Fibroblast of mammary gland (primary cell): ENCODE data around the gene DDHD1.

Experiments used
- DNase-seq: peaks from one replicate; pipeline ENCODE4 v3.0.0-alpha.2; 2010; ENCODE audit warnings: low read depth
- H3K4me3 ChIP-seq: 2 replicates; pipeline ENCODE4 v1.5.1; 2011; ENCODE audit warnings: low read depth, mild to moderate bottlenecking, low read length, moderate library complexity; ENCODE audit not compliant: control insufficient read depth
- TF ChIP-seq, protein P1 (sequence below): conservative IDR thresholded peaks from 2 replicates; pipeline ENCODE4 v1.5.1; 2011; ENCODE audit warnings: low read depth, low read length, inconsistent platforms; ENCODE audit not compliant: control insufficient read depth, insufficient read depth

Gene DDHD1

DNA sequence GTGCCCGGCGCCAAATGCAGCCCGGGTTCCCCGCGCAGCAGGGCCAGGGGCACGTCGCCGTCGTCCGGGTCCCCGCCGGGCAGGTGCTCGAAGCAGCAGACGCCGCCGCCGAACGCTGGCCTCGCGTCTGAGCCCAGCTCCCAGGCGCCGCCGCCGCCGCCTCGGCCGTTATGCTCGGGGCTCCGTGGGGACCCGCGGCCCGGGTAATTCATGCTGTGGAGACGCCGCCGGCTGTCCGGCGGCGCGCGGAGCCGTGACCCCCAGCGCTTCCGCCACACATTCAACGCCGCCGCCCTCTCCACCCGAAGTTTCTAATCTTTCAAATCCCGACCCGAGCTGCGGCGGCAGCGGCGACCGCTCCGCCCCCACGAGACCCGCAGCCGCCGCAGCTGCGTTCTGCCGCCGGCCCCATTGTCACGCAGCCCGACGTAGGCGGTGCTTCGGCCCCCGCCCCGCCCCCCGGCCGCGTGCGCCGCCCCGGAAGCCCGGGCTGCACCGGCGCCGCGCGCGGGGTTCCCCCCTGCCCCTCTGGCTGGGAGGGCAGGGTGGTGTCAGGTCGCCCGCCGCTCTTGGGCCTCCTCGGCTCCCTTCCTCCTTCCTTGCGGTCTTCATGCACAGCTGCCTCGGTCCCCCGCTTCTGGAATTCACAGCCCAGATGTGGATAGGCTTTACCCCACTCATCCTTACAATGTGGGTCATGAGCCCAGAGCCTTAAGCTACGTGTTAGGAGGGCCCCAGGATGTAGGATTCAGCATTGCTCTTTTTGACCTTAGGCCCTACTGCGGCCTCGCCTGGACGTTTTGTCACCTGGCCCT is at the start of gene DDHD1:
Gene DDHD1 (minus strand): TSS at position 437 of the 815 bp plus-strand sequence. CDS start 225 bp downstream, at position 212.
- peak; percentile 45 for DNase-seq
- TF ChIP-seq, protein P1, sequence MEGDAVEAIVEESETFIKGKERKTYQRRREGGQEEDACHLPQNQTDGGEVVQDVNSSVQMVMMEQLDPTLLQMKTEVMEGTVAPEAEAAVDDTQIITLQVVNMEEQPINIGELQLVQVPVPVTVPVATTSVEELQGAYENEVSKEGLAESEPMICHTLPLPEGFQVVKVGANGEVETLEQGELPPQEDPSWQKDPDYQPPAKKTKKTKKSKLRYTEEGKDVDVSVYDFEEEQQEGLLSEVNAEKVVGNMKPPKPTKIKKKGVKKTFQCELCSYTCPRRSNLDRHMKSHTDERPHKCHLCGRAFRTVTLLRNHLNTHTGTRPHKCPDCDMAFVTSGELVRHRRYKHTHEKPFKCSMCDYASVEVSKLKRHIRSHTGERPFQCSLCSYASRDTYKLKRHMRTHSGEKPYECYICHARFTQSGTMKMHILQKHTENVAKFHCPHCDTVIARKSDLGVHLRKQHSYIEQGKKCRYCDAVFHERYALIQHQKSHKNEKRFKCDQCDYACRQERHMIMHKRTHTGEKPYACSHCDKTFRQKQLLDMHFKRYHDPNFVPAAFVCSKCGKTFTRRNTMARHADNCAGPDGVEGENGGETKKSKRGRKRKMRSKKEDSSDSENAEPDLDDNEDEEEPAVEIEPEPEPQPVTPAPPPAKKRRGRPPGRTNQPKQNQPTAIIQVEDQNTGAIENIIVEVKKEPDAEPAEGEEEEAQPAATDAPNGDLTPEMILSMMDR = no peak
- peak within 1 kb of the TSS; percentile 88 for H3K4me3 ChIP-seq

DNA sequence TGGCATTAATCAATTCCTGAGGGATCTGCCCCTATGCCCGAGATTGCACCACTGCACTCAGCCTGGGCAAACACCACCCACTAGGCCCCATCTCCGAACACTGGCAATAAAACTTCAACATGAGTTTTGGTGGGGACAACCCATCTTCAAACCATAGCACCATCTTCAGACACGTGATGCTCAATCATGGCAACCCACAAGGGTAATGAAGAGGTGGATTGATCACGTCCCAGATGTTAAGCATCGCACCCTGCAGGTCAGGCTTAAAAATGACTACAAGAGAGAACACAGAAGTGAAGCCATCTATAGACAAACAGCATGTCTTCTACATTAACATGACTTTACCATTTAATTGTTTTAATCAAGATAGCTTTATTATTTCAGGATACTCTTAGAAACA is 42.8 kb upstream of the DDHD1 start:
- TF ChIP-seq, protein P1 = no peak
- H3K4me3 ChIP-seq = no peak overlapping the region
- DNase-seq = no peak

DNA sequence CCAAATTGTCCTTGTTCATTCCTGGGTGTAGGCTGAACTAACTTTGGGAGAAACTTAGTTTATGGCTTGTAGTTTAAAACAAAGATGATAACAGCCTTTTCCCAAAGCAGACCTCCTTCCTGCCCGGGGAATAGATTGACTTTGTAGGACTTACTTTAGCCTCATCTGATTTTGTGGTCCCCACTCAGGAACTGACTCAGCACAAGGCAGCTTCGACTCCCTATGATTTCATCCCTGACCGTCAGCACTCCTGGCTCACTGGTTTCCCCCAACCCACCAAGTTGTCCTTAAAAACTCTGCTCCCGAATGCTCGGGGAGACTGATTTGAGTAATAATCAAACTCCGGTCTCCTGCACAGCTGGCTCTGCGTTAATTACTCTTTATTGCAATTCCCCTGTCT is 40.1 kb upstream of the DDHD1 start:
- DNase-seq = peak; percentile 59
- TF ChIP-seq, protein P1 = no peak
- no peak overlapping the region for H3K4me3 ChIP-seq

DNA sequence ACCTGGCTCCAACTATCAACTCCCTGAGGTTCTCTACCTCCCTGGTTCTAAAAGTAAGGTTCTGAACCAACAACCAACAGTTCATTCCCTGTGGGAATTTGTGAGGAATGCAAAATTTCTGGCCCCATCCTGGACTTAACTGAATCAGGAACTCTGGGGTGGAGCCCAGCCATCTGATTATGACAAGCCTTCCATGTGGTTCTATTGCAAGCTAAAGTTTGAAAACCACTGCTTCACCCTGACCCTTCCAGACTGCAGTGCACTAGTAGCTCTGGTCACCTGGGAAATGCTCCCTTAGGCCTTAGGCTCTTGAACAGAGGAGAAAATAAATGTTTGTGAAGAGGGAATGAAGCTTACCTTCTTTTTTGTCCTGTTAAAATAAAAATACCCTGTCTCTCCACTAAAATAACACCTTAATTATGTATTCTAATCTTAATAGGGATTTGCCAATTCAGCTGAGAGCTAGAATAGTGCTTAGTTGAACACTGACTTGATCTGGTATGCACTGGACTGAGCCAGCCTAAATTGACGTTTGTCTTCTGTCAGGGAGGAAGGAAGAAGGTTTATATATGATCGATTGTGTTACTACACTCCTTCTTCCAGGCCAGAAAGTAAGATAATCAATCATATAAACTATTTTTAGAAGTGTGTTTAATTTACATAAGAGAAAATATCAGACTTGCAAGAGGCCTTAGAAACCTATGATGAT is 39.1 kb upstream of the DDHD1 start:
- H3K4me3 ChIP-seq = no peak overlapping the region
- peak; percentile 46 for DNase-seq
- TF ChIP-seq, protein P1 = no peak

DNA sequence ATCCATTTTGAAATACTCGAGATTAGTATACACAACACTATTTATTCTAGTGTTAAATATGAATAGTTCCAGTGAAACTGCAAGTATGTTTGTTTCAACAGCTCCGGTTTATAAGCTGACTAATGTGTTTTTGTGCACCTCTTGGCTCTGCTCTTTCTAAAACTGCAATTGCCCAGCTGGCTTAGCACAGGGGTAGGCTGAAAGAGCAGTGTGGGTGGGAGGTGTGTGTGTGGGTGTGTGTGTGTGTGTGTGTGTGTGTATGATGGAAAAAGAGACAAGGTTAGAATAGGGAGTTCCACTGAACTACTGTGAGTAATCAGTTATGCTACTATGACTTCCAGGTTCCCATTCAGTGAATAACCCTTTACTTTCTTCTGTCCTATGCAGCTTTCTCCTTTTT is 37.8 kb upstream of the DDHD1 start:
- peak; percentile 38 for DNase-seq
- H3K4me3 ChIP-seq = no peak overlapping the region
- TF ChIP-seq, protein P1 = no peak

DNA sequence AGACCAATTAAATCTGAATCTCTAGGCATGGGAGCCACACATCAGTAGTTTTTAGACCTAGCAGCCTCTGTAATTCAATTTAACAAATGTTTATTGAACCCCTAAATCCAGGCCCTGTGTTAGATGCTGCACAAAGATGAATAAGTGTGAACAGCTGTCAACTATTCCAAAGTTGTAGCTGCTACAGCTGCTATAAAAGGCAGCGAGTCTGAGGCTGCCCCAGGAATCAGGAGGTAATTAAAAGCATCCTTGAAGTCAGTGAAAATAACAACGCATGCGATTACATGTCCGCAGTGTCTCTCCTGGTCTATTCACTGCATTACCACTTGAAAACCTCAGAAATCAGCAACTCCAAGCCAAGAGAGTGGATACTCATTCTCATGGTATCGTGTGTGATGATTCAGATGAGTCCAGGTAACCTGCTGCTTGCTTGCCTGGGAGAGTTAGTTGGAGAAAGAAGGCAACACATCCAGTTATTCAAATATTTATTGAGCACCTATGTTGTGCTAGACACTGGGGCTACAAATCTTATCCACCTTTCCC is 34.9 kb upstream of the DDHD1 start:
- H3K4me3 ChIP-seq = no peak overlapping the region
- TF ChIP-seq, protein P1 = no peak
- no peak for DNase-seq
